ENCODE data around the gene TRPT1.

DNA sequence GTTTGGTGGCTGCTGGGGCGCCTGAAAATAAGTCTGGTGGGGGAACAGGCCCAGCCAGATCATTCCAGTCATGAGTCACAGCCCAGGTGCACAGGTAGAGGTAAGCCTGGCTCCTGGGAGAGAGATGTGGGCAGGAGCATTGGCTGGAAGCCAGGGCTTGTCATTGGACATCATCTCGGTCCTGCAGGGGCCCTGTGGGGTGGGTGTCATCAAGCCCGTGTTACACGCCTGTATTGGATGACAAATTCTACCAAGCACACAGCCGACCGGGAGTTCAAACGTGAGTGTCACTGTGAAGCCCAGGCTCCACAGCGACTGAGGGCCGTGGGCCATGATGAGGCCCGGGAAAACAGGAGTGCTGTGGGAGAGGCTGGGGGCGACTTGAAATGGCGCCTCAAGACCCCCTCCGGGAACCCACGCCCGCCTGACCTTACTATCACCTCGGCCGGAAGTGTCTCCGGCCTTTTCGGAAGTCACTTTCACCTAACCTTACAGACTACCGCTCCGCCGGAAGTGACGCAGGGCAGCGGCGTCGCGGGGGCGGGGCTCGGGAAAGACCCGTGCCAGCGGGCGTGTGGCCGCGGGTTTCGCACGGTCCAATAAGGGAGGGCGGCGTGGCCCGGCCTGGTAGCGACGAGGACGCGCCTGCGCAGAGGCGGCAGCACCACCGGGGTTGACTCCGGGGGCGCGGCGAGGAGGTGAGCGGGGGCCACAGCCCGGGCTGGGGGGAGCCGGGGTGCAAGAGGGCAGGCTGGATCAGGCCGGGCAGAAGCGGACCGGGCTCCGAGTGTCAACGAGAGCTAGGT lies 14.7 kb upstream of the TRPT1 start, which contains the start of gene FKBP2:
- no peak for TF ChIP-seq CTCF (IDR thresholded peaks at IDR 0.05)
- peak; percentile 83; the same call in 1 of the 2 replicates for TF ChIP-seq SIN3A (IDR thresholded peaks at IDR 0.05; ENCODE audit: borderline replicate concordance, insufficient read depth, low read depth, low read length)
- no peak for TF ChIP-seq REST (IDR thresholded peaks at IDR 0.05; ENCODE audit: insufficient read depth in 1 of 2, low read depth in 2 of 2, low read length in 1 of 2)
- peak; percentile 84 for TF ChIP-seq POLR2AphosphoS5 (IDR thresholded peaks at IDR 0.05; ENCODE audit: low read depth, low read length)

Data from Panc1 (cell line).